Panc1 (cell line): ENCODE data around the gene CASTOR1. TPM values are rescaled to one million over a fixed set of nuclear protein-coding genes. Genes with fewer than 3 reads are reported as not detected.

Source experiments
- ATAC-seq: fragments of 200-7000 bp; cut with Tn5 transposase; 2 replicates; pipeline ENCODE4 v1.9.1; 2020; ENCODE audit warnings: mild to moderate bottlenecking, moderate library complexity
- BruUV-seq: library from RNA; stranded (reverse); fragments of 400-500 nt; replicated peaks from 2 replicates; lab custom pipeline; 2021; lab: Mats Ljungman, UMichigan
- CTCF ChIA-PET: fragments of 300-600 bp; sonication (Branson Sonifier 250); formaldehyde crosslinking; loops from one replicate; lab custom pipeline; 2022; ENCODE audit warnings: antibody characterized with exemption; lab: Charles Lee
- POLR2A ChIA-PET: fragments of 300-600 bp; sonication (Branson Sonifier 250); formaldehyde crosslinking; loops from one replicate; lab custom pipeline; 2022; ENCODE audit warnings: antibody characterized with exemption; lab: Charles Lee
- DNase-seq: peaks from one replicate; pipeline ENCODE4 v3.0.0-alpha.2; 2010; ENCODE audit warnings: low read depth, low spot score
- H3K27ac ChIP-seq: 2 replicates; pipeline ENCODE4 v1.5.1; 2011; ENCODE audit warnings: mild to moderate bottlenecking, low read length, inconsistent platforms
- H3K27me3 ChIP-seq: fragments of 200-500 bp; sonication (Bioruptor generic); 2 replicates; pipeline ENCODE4 v1.6.0; 2014; ENCODE audit warnings: low read length, inconsistent platforms; ENCODE audit not compliant: control insufficient read depth, insufficient read depth
- H3K36me3 ChIP-seq: fragments of 200-500 bp; sonication (Bioruptor generic); 2 replicates; pipeline ENCODE4 v1.5.1; 2014; ENCODE audit warnings: inconsistent platforms, mild to moderate bottlenecking, low read length, moderate library complexity; ENCODE audit not compliant: control insufficient read depth, insufficient read depth
- H3K4me1 ChIP-seq: 2 replicates; pipeline ENCODE4 v1.5.1; 2011; ENCODE audit warnings: inconsistent platforms, mild to moderate bottlenecking, low read length, moderate library complexity; ENCODE audit not compliant: control insufficient read depth, insufficient read depth
- H3K4me3 ChIP-seq, 2 experiments: 2 replicates each; pipeline ENCODE4 v1.5.1; 2011 to 2012; ENCODE audit warnings: low read depth in 2 of 2, low read length in 2 of 2, mild to moderate bottlenecking in 2 of 2, inconsistent platforms in 1 of 2, moderate library complexity in 1 of 2
- H3K9me3 ChIP-seq: fragments of 200-500 bp; sonication (Bioruptor generic); 2 replicates; pipeline ENCODE4 v1.5.1; 2014; ENCODE audit warnings: low read depth, mild to moderate bottlenecking, inconsistent platforms, low read length, moderate library complexity; ENCODE audit not compliant: control insufficient read depth, insufficient read depth
- CTCF ChIP-seq: fragments of 450-650 bp; IDR thresholded peaks from 2 replicates; pipeline ENCODE4 v1.5.1; 2017; ENCODE audit warnings: mild to moderate bottlenecking
- POLR2AphosphoS5 ChIP-seq: IDR thresholded peaks from 2 replicates; pipeline ENCODE4 v1.6.1; 2012; ENCODE audit warnings: mild to moderate bottlenecking, low read depth, low read length, moderate library complexity
- REST ChIP-seq, 2 experiments: IDR thresholded peaks; 2 replicates each; pipeline ENCODE4 v1.6.1; 2011 to 2012; ENCODE audit warnings: low read depth in 2 of 2, control low read depth in 1 of 2, low read length in 1 of 2, mild to moderate bottlenecking in 1 of 2, moderate library complexity in 1 of 2; ENCODE audit not compliant: insufficient read depth in 1 of 2
- SIN3A ChIP-seq: IDR thresholded peaks from 2 replicates; pipeline ENCODE4 v1.6.1; 2012; ENCODE audit warnings: low read depth, mild to moderate bottlenecking, low read length, moderate library complexity, borderline replicate concordance; ENCODE audit not compliant: insufficient read depth
- TCF7L2 ChIP-seq: IDR thresholded peaks from 2 replicates; pipeline ENCODE4 v1.6.1; 2011; ENCODE audit warnings: mild to moderate bottlenecking, low read depth, low read length, inconsistent platforms
- in situ Hi-C: cut with HindIII; loops from 2 replicates; pipeline ENCODE4 v1.10.0; 2016; ENCODE audit warnings: low sequenced_read_pairs, low pct_unique_long_range_greater_than_20kb
- intact Hi-C: fragments of 100-400 bp; cut with micrococcal nuclease; formaldehyde crosslinking; loops from one replicate; pipeline ENCODE4 v1.10.0; 2022; ENCODE audit not compliant: unreplicated experiment
- total RNA-seq: library from RNA; stranded (reverse); gene quantifications from one replicate; pipeline ENCODE4 v1.2.1, GENCODE V29; 2021; ENCODE audit not compliant: unreplicated experiment

CASTOR1 gene
- total RNA-seq, 1 experiment from 2014 or later = 6.7 TPM

- CTCF ChIA-PET = no interaction called here
- no peaks in the 10 kb centered on the region for H3K27me3 ChIP-seq
- POLR2A ChIA-PET = interaction anchor here (0.7 kb wide), 1 partner anchor 22 kb away, joined by 3 read pairs; the partner anchor contains the start of genes CCDC157 and SF3A1
- in situ Hi-C loops = no loop called here
- TF ChIP-seq REST (IDR thresholded peaks at IDR 0.05; ENCODE audit: insufficient read depth in 1 of 2, low read depth in 2 of 2, low read length in 1 of 2) = no peak
- intact Hi-C loops = no loop called here
- H3K4me3 ChIP-seq = no peak overlapping the region
- BruUV-seq = no TSS peak
- DNase-seq = no peak
- peaks cover 3% of the 10 kb centered on the region for H3K36me3 ChIP-seq
- no peaks in the 10 kb centered on the region for H3K4me1 ChIP-seq
- no peak overlapping the region for H3K27ac ChIP-seq
- no peaks in the 10 kb centered on the region for H3K9me3 ChIP-seq
- ATAC-seq = no peak
Measured at GRCh38 chr22:30335236-30335635, 45.9 kb upstream of the CASTOR1 start.

- no peak overlapping the region for H3K27ac ChIP-seq
- H3K36me3 ChIP-seq = peaks cover 3% of the 10 kb centered on the region
- ChIA-PET POLR2A (interaction anchor here (0.7 kb wide), 1 partner anchor 22 kb away, joined by 3 read pairs; the partner anchor contains the start of genes CCDC157 and SF3A1), CTCF (no interaction called here)
- DNase-seq (no peak), ATAC-seq (no peak)
- intact Hi-C loops = no loop called here
- H3K4me3 ChIP-seq = no peak overlapping the region
- no TSS peak for BruUV-seq
- no peaks in the 10 kb centered on the region for H3K27me3 ChIP-seq
- TF ChIP-seq TCF7L2 (no peak), REST (IDR thresholded peaks at IDR 0.05; ENCODE audit: insufficient read depth in 1 of 2, low read depth in 2 of 2, low read length in 1 of 2) (no peak), CTCF (no peak), SIN3A (no peak), POLR2AphosphoS5 (no peak)
- no peaks in the 10 kb centered on the region for H3K9me3 ChIP-seq
- in situ Hi-C loops = no loop called here
- H3K4me1 ChIP-seq = no peaks in the 10 kb centered on the region
Measured at GRCh38 chr22:30334646-30335045, 45.3 kb upstream of the CASTOR1 start.
